Effector CD8-positive, alpha-beta T cell (primary cell): Measurements from ENCODE around the gene CSNK2B.

Experiments
- DNase-seq: peaks from one replicate; lab custom pipeline; 2025; lab: John Stamatoyannopoulos, UW

Gene CSNK2B

DNA sequence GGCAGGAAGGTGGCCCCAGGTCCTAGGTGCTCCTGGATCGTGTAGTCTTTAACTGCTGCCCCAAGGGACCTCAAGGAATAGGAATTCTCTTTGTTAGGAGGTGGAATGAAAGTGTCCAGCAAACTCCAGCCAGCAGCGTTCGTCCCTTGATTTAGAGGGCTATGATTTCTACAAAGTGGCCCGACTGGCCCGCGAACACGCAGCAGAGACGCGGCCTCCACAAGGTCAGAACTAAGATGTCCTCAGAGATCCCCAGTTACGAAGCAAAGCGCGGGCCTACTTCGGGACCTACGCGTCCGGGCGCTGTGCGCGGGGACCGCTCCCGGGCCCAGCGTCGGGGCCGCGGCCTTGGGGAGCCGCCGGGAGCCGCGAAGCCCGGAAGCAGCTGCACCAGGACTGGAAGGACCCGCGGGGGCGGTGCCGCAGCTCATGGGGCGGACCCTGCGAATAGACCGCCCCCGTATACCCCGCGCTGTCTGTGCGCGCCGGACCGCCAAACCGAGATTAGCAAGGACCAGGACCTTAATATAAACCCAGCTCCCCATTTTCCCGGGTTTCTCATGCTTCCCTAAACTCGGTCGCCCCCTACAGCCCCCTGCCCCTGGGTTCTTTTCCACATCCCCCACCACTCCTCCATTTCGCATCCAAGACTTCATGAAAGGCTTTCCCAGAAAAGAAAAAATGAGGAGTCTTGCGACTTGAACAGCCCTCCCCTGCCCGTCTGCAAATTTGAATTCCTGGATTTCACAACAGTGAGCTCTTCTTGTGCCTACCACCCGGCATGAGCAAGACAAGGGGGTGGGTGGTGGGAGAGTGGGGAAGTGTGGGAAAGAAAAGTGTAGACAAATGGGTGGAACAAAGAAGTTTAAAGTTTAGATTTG is 5.3 kb upstream of the CSNK2B start, which contains the start of gene C6orf47:
C6orf47 (minus strand) TSS at position 398 of the 881 bp plus-strand sequence. CDS start 831 bp downstream, outside the sequence.
- peak; percentile 59 for DNase-seq

DNA sequence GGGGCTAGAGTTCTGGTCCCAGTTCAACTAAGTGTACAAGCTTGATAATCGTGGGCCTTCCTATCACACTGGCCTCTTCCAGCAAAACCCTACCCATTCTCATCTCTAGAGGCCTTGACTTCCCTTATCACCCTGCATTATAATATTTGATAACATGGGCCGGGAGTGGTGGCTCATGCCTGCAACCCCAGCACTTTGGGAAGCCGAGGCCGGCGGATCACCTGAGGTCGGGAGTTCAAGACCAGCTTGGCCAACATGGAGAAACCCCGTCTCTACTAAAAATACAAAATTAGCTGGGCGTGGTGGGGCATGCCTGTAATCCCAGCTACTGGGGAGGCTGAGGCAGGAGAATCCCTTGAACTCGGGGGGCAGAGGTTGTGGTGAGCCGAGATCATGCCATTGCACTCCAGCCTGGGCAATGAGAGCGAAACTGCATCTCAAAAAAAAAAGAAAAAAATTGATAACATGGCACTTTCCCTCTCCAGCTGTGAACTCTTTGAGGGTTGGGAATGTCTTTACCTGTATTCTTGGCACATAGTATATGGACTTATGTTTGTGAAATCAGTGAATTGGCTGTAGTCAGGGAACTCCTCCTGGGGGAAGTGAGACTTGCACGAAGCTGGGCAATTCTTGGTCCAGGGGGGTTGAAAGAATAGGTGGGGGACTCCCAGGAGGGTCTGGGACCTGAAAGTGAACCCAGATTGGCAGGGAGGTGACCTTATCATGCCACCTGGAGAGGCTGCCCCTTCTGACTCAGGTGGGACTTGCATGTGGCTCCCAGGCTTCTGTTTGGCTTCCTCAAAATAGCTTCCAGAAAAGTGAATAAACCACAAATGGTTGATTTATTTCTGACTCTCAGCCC is 4.4 kb upstream of the CSNK2B start:
- DNase-seq = no peak

GRCh38 chr6:31662124-31662723 is 3.7 kb upstream of the CSNK2B start:
- no peak for DNase-seq

DNA sequence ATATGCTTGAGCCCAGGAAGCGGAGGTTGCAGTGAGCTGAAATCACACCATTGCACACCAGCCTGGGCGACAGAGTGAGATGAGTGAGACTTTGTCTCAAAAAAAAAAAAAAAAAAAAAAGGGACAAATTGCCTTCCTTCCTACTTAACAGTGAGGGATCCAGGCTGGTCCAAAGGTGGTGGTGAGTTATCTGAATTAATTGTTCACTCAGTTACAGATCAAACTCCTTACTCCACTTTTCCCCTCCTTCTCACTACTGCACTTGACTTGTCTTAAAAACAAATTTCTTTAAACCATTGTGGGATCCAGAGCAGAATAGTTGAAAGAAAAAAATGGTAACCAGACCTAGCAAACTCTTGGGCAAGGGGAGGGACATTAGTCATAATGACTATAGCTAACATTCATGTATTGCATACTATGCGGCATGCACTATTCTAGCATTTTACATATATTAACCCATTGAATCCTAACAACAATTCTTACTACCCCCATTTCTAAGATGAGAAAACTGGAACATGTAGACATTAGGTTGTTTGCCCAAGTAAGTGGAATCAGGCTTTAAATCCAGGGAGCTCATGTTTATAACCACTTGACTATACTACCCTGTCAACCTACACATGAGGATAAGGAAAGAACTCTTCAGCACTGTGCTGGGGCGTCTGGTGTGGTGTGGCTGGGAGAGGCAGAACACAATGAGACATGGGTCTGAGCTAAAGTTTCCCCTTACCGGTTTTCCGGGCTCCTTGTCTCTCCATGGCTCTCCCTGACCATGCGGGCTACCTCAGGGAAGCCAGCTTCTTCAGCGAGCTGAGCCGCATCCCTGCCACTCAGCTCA is 2.5 kb upstream of the CSNK2B start:
- no peak for DNase-seq

DNA sequence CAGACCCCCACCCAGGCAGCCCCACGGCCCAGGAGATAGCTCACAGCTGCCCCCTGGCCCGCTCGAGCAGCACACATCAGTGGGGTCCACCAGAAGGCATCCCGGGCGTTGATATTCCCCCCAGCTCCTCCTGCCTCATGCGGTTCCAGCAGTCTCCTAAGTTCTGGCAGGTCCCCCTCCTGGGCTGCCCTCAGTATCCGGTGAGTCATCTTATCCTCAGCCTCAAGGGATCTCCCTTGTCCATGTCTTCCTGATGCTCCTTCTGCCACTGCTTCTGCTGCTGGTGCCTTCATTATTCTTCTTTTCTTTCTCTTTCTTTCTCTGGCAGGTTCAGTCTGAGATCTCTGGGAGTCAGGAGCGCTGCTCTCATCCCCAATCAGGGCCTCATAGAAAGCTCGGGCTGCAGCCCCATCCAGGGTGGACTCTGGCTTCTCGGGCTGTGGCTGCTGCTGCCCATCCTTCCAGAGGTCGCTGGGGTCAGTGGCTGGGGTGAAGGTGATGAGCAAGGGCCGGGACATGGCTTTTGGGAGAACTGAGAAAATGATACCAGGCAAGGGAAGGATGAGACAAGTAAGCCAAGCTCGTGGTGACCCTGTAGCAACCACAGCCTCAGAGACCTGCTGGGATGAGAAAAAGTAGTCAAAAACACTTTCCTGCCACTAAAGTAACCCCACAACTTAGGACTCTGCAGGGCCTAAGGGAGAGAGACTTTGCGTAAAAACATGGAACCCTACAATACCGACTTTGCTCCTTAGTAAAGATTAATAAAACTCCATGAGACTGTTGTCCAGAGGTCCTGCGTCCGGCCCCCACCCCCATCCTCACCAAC is 1.7 kb upstream of the CSNK2B start:
- no peak for DNase-seq

- peak; percentile 82 for DNase-seq
Observed at GRCh38 chr6:31664790-31665500, 935 bp upstream of the CSNK2B start, which contains the start of gene GPANK1. Gene GPANK1, minus strand, starts transcription at chr6:31664997. Its CDS starts 519 bp downstream, at chr6:31664478.

- no peak for DNase-seq
Observed at GRCh38 chr6:31666337-31666965, 571 bp downstream of the CSNK2B start.

GRCh38 chr6:31669676-31670075 is 3.8 kb downstream of the CSNK2B start, which contains the start of gene LY6G5B:
Gene LY6G5B, plus strand, starts transcription at chr6:31669976. Its CDS starts 975 bp downstream, at chr6:31670951.
- DNase-seq = no peak

DNA sequence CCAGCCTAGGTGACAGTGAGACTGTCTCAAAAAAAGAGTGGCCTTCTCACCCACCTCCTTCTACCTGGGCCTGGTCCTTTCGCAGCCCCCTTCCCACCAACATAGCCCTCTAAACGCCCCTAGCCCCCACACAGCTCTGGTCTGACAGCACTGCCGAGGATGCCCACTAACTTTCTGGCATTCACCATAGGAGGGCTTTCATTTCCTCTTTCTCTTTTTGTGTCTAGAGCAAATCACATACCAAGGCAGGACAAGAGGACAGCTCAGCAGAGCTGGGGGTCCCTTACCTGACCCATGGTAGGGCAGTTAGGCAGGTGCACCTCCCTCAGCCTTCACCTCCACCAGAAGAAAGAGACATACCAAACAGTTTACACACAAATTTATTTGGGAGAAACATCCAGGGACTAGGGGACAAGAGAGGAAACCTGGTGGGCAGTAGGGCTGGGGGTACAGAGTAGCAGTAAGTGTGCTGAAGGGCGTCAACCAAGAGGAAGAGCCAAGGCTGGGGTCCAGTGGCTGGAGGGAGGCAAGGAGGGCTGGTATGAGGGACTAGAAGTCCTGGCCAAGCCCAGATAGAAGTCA is 10.5 kb downstream of the CSNK2B start:
- DNase-seq = no peak

- no peak for DNase-seq
Observed at GRCh38 chr6:31676904-31677303, 11.0 kb downstream of the CSNK2B start.

- no peak for DNase-seq
Observed at GRCh38 chr6:31677955-31678354, 12.1 kb downstream of the CSNK2B start.

- peak; percentile 23 for DNase-seq
Observed at GRCh38 chr6:31680226-31681134, 14.6 kb downstream of the CSNK2B start, which contains the start of gene LY6G5C. Gene LY6G5C, minus strand, starts transcription at chr6:31681067. Its CDS starts 694 bp downstream, at chr6:31680373.

DNA sequence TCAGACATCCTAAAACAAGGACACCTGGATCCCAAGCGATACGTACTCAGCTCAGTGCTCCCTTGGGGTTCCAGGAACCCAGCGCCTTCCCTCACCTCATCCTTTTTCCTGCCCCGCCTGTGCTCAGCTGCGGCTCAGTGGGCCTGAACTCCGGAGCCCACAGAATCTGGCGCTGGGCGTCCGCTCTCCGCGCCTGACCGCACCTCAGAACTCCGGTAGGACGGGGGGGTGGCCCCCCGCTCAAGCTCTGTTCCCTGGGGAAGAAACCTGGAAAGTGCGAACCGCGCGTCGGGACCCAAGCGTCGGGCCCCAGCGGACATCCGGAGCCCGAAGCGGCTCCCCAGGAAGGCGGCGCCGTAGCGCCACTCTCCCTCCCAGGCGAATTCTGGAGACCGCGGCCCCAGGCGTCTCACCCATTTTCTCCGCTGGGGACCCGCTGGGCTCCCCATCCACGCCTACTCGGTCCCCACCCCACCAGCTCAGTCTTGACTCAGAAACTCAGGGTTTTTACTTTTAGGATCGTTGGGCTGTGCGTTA is 15.3 kb downstream of the CSNK2B start:
- DNase-seq = peak; percentile 14

DNA sequence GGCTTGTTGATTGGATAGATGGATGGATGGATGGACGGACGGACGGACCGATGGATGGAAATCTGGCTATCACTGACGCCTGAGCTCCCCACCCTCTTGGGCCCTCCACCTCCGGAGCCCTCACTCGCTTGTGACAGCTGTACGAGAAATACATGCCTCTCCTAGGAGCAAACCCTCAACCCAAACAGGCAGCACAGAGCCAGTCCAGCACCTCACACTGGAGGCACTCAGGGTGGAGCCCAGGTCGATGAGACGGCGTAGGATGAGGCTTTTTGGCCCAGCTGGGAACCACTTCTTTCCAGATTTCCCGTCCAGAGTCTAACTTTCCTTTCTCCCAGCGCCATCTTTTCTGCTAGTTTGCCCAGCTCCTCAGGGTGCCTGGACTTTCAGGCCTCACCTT is 17.7 kb downstream of the CSNK2B start:
- DNase-seq = no peak

GRCh38 chr6:31686483-31686882 is 20.6 kb downstream of the CSNK2B start:
- DNase-seq = no peak

DNA sequence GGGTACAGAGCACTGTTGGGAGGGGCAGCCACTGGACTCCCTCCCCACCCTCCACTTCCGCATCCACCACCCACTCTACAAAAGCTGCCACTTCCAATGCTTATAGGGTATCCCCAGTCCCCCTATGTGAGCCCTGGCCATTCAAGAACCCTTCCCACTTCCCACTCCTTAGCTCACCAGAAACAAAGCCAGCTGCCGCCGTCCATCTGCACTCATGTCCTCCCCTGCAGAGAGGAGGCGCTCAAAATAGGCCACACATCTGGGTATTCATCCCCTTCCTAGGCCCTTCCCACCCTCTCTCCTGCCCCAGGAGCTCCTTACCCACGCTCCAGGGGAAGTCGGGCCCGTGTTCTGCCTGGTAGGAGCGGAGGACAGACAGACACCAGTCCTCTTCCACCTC is 21.4 kb downstream of the CSNK2B start:
- DNase-seq = no peak
